SIG-M5 (cell line): Measurements from ENCODE around the gene ABCC3.

Experiments used
- DNase-seq: peaks from one replicate; lab custom pipeline; 2025; lab: John Stamatoyannopoulos, UW

The ABCC3 gene

DNA sequence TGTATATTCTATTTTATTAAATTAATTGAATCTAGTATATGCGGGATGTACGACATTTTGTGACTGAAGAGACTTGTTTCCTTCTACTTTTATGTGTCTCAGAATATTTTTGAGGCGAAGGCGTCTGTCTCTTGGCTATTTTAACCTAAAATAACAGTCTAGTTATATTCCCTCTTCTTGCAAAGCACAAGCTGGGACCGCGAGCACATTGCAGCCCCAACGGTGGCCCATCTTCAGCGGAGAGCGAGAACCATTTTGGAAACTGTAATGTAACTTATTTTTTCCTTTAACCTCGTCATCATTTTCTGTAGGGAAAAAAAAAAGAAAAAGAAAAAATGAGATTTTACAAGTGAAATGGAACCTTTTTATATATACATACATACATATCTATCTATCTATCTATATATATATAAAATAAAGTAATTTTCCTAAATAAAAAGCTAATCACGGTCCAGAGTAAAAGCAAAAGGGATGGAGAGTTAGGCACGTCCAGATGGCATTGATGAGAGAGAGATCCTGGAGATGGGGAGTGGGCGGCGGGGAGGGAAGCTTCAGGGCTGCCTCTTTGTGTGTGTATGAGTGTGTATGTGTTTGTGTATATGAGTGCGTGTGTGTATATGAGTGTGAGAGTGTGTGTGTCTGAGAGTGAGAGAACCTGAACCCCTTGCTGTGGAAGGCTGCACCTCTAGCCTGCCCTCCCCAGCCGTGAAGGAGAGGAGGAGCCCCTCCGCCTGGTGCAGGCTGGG lies 7.5 kb upstream of the ABCC3 start:
- no peak for DNase-seq

DNA sequence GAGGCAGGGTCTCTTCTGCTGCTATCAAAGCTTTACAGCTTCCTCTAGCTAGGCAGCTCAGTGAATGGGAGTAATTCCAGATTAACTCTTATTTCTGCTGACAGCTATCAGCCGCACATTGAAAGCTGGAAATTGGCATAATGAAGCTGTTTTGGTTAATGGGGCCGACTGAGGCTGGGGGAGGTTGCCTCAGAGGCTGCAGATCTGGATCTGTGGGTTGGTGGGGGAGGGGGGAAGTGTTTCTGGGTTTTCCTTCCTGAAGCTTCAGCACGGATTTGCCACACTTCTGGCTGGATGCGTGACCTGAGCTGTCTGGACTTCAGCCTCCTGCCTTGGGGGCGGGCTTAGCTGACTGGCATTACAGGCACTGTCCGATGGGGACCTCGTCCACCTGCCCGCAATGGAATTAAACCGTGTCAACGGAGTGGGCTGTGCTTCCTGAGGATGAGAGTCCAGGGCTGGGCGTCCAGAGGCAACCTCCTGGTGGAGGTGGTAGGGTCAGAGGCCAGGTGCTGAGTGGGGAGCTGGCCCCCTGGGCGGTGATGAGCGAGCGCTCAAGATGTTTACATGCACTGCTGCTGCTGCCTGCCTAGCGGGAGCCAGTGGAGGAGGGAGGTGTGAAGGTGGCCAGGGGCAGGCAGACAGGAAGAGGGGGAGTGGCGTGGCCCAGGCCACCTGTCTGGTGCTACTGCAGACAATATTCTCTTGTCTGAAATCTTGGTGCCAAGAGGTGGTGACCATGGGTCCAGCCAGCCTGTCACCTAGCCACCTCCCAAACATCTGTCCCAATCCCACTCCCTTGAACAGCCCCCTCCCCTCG lies 6.7 kb upstream of the ABCC3 start:
- DNase-seq, result no peak

DNA sequence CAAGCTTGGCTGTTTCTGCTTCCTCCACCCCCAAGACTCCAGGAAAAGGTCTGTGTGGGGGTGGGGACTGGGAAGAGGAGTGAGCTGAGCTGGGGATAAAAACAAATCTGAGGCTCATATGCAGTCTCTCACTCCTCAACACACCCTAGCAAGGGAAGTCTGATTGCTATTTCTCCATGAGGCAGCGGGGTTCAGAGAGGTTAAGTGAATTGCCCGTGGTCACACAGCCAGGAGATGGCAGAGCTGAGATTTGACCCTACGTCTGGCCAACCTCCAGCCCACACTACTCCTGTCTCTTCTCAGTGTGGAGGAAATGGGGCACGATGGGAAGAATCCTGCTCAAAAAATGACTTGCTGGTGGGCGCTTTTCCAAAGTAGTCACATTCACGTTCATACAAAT lies 4.8 kb upstream of the ABCC3 start:
- no peak for DNase-seq

DNA sequence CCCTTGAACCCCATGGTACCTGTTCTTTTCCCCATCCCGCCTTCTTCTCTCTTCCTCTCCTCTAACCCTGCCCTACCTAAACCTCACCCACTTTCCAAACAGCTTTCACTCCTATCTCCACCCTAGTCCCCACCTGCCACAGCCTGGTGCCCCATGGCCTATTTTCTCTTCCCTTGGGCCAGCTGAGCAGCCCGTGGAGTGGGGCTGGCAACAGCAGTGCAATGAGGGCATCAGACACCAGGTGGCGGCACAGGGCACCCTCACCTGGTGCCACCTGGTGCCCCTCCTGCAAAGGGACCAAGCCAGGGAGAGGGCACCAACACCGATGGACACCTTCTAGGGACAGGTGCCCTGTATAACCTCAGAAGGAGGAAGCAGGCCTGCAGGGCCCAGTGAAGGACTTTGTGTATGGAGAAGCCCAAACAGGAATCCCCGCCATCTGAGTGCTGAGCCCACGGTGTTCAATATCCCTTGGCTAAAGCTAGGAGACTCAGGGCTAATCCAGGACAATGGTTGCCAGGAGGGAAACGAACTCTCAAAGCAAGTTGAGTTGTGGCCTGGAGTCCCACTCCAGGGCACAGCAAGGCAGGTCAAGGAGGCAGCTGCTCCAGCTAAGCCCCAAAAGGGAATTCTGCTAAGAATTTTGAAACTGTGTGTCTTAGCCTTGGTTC lies 4.0 kb upstream of the ABCC3 start:
- no peak for DNase-seq

DNA sequence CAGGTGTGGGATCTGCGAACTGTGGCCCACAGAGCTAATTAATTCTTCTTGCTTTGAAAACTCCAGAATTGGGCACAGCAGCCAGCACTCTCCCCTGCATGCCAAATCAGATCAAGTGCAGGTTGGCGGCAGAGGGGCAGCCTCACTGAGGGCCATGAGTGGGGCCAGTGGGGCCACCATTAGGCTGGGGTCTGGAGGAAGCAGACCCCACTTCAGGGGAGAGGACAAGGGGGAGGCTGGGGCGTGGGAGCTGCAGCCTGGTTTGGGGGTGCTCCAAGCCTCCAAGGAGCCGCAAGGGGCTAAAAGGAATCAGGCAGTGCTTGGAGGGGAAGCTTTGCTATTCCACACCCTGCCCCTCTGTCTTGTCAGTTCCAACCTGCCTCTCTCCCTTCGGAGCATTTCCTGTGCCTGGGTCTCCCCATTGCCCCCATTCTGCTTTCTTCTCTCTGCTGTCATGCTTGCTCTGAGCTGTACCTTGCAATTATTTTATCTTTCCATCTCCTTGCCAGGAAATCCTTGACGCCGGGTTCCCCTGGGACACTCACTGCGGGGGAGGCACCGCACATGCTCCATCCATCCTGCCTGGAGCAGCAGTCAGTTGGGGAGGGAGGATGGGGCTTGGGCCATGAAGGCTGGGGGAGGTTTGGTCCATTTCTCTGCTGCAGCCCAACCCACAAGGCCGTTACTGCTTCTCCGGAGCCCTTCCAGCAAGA lies 3.3 kb upstream of the ABCC3 start:
- DNase-seq, result no peak

DNA sequence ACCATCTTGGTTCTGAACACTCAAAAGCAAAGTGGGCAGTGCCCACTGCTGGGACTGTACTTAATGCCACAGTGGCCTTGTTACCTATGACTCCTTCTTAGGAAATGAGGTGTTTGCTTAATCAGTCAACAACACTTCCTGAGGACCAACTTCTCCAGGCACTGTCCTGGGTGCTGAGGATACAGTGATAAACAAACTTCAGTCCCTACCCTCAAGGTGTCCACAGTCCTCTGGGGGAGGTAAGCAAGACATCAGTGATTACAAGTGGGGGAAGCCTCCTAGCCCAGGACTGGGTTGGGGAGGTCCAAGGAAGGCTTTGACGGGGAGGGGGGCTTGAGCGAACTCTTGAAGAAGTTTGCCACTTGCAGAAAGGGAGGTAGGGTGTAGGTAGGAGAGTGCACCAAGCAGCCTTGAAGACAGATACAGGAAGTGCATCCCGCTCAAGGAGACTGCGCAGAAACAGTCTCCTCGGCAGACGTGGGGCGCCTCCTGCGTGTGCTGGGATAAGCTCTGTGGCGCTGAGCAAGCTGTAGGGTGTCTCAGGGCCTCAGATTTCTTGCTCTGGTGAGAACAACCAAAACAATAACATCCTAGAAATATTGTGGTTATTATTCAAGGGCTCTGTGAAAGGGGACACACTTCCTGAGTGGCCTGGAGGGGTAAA lies 2.6 kb upstream of the ABCC3 start:
- DNase-seq, result no peak

DNA sequence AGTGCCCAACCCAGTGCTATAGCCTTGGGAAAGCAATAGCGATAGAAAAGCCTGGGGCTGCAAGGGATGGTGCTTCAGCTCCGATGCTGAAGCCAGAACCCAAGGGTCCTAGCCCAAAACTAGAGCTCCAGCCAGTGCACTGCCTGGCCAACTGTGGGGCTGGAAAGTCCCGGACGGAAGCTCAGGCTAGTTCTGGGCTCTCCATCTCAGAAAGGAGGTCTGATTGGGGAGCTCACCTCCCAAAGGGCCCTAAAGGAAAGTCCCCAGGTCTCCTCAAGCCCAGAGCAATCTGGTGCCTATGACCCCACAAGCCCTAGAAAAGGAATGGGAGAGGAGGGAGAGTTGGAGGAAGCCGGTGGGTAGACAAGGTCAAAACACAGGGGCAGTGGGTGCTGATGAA lies 2.0 kb upstream of the ABCC3 start:
- no peak for DNase-seq

DNA sequence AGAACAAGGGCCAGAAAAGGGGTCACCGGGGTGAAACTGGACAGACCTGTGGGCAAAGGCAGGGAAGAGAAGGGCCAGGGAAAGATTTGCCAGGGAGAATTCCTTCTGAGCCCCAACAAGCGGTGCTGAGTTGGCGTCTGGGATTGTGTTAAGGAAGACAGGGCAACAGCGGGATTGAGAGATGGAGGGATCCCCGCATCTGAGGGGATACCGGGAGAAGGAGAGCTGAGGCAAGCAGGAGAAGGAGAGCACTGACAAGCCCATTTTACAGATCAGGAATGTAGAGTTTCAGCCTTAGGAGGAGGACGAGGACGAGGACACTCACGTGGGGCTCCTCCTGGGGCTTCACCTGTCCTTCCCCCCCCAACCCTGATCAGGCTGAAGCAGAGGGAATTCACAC lies 998 bp upstream of the ABCC3 start:
- DNase-seq, result no peak

DNA sequence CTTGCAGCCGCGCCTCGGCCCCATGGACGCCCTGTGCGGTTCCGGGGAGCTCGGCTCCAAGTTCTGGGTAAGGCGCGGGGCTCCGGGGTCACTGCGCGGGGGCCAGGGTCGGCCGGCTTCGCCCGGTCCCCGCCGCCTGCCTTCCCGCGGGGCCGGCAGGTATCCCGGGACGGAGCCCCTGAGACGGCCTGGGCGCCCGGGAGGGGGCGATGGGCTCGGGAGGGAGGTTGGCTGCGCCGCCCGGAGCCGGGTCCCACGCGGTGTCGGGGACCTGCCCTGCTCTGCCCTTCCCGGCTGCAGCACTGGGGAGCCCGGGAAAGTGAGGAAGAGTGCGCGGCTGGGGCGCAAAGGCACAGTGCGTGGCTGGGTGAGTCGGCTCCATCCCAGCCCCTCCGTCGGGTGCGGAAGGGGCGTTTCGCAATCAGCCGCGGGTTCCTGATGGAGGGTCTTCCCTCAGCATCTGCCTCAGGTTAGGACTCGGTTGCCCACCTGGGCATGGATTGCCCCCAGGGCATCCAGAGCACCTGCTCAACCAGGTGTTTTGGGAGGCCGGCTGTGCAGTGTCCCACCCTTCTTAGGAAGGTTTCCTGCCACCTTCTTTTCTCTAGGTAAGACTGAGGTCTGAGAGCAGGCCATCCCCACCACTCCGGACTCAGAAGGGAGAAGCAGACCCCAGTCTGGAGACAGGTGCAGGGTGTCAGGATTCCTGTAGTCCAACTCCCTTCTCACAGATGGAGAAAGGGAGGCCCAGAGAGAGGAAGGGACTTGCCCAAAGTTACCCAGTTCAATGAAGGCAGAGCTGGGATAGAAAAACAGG lies 442 bp downstream of the ABCC3 start:
- DNase-seq, result no peak

DNA sequence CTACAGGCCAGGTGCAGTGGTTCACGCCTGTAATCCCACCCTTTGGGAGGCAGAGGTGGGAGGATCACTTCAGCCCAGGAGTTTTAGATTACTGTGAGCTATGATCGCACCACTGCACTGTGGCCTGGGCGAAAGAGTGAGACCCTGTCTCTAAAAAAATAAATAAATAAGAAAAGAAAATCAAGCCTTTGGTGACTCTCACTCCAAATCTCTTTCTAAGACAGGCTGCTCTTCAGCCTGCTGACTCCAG lies 976 bp downstream of the ABCC3 start:
- DNase-seq, result no peak

DNA sequence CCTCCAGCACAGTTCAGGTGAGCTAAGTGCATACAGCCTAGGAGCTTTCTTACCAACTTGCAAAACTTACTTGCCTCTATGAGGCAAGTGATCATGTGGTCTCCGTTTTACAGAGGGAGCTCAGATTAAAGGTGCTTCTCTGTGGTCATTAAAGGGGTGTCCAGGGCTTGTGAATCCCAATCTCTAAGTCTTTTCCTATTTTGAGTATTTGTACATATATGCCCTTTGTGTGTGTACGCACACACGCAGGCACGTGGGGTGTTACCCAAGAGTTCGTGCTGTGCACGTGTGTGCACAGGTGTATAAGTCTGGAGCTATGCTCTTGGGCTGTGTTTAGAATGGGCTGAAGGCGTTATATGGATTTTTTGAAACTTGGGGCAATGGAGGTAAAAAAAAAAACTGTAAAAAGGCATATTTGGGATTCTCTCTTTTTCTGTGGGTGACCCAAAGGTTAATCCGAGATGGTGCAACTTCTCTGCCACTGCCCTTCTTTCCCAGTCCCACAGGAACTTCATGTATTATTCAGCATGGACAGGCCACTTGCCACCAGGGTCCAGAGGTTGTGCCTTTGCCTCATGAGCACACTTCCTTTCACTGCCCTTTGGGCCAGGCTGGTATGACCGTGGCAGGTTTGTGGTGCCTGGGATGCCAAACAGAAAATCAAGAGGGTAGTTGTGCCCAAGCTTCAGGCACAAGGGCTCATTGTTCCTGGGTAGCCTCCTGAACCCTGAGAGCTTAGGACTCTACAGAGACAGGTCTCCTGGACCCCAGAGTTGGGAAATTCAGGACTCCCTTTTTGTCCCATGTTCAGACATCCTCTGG lies 1.5 kb downstream of the ABCC3 start:
- DNase-seq, result no peak

DNA sequence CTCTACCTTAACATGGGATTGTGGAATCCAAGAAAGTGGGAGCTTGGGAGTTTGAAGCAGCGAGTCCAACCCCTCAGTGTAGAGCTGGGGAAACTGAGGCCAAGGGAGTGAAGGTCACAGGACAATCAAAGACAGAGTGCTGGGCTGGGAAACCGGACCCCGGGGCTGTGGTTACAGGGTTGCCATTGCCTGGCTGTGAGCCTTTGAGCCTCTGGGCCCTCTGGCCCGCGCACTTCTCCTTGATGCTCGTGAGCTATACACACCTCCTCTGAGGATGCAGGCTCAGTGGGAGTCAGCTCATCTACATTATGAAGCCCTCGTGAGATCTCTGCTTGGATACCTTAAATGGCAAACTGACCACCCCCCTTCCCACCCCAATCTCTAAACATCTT lies 2.1 kb downstream of the ABCC3 start:
- no peak for DNase-seq

DNA sequence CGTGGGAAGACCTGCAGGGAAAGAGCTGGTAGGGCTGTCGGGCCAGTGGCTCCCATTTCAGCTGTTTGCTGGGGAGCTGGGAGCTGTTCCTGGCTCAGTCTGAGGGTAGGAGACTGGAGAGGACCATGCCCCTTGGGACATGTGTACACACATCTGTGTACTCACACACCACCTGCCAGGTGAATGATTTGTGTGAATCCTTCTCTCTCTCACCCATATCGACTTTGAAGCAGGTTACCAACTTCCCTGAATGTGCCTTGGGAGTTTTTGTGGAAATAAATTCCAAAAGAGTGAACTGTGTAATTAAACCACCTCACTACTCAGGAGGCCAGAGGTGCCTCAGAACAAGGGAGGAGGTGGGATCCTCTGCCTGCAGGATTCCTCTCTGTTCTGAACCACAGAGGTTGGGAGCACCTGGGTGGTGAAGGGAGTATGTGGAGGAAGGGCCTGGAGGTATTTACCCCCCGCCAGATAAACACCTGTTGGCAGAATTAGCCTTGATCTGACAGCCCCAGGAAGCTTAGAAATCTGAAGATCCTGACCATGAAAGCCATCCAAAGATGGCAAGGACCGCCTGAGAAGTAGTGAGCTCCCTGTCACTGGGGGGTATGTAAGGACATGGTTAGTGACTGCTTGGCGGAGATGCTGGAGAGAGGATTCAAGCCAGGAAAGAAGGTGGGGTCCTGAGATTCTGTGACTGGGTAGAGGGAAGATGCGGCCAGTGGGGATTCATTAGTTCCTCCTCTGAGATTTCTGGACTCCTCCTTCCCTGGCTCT lies 3.3 kb downstream of the ABCC3 start:
- DNase-seq, result no peak

DNA sequence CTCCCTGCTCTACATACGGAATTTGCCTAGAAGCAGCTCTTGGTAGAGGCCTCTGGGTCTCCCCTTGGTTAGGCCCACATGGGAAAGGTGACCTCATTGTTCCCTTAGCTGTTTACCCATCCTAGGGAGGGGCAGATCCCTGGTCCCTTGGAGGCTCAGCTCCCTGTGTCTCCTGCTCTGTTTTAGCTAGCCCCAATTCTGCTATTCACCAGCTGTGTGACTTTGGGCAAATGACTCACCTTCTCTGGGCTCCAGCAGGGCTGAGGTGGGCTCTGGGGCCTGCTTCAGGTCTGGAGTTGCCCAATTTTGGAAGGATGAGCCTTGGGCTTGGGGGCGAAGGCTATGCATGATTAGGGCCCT lies 3.9 kb downstream of the ABCC3 start:
- DNase-seq, result no peak

DNA sequence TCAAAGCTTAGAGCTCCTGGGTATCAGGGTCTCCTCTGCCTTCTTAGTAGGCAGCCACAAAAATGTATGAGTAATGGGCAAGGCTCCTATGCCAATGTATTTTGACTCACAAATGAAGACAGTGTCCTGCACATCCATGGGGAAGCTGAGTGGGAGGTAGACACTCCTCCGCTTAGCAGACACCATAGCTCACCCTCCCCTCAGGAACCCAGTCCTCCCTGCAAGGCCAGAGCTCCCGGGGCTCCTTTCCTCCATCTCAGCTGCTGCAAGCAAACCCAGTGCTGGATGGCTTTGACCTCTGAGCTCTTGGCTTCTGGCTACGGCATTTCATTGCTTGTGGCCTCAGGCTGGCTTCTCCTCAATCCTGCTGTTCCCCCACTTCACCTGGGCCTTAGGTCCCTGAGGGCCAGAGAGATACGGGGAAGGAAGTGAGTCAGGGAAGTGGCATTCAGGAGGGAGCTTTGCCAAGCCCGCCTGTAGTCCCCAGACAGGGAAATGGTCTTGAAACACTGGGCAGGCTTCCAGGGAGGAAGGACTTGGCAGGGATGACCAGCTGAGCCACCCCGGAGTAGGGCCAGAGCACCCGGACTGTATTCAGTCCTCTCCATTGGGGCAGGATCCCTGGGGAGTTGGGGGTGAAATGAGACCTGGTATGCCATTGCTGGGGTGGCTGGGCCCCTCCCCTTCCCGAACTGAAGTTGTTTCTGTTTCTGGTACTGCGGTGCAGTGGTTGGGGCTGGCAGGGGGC lies 4.5 kb downstream of the ABCC3 start:
- no peak for DNase-seq

DNA sequence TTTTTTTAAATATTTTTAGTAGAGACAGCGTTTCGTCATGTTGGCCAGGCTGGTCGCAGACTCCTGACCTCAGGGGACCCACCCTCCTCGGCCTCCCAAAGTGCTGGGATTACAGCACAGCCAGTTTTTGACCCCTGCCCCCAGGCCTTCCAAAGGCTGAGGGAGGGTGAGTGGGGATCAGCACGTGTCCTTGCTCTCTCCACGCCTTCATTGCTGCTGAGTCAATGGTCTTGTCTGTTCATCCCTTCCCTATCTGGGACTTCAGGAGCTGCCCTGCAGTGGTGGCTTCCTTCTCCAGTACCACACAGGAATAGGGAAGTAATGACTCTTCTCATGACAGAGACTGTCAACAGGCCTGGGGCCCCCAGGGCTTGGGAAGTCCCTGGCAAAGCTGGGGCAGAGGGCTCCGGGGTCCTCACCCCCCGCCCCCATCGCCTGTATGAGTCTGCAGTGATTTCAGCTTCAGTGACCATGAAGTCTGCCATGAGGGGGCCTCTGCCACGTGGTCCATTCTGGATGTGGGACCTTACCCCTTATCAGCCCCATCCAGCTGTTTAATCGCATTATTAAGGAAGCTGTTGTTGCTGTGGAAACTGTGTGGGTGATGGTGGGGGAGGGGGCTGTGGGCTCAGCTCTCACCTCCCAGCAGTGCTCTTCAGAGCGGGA lies 6.1 kb downstream of the ABCC3 start:
- DNase-seq, result no peak

DNA sequence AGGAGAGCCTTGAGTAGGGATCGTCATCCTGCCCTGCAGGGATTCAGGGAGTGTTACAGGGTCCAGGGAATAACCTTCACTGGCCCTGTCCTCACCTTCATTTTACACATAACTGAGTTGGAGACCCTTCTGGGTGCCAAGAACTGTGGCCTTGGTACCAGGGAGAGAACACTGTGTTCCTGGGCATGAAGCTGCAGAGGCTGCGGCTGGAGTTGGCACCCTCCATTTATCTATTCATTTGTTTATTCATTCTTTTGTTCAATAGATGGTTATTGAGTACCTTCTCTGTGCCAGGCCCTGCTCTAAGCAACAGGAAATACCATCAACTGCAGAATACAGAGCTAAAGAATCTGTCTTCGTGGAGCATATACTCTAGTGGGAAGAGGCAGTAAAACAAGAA lies 6.7 kb downstream of the ABCC3 start:
- DNase-seq, result no peak

DNA sequence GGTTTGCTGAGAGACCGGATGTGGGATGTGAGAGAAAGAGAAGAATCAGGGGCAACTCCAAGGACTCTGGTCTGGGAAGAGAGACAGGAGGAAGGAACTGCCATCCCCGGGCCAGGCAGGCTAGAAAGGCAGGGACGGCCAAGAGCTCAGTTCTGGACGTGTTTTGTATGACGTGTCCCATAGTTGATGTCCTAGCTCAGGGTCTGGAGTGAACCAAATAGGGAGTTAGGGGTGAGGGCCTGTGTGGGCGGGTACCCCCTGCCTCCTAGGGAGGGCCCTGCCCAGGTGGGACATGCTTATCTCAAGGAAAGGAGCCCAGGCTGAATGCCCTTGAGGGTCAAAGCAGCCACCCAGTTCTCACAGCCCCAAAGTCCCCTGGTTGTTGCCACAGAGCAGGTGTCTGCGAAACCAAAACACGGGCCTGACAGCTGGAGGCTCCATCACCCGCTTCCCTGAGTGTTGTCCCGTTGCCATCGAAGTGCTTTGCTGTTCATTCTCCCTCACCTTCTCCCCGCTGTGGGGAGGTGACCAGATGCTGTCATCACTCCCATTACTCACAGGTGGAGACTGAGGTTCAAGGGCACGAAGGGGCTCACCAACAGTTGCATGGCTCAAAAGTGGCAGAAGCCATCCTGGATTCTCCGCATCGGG lies 7.5 kb downstream of the ABCC3 start:
- no peak for DNase-seq
